Measurements from ENCODE around the gene BBX. TPM values are rescaled to one million over a fixed set of nuclear protein-coding genes. Genes with fewer than 3 reads are reported as not detected.
A peak's percentile ranks its signal among the peaks of the same experiment; 100 is the strongest.

Gene BBX
- total and polyA plus RNA-seq, 2 of the 4 experiments (the other 2 are of a cell fraction) = 13.6 to 107 TPM

- in situ Hi-C loops (cut with MboI; ENCODE audit: low sequenced_read_pairs) (loop anchor here (5.0 kb wide), 1 partner anchor 64 kb away; no protein-coding TSS in a partner anchor), intact Hi-C loops (cut with micrococcal nuclease) (loop anchor here (1.0 to 2.0 kb wide), 4 partner anchors 51 to 504 kb away; no protein-coding TSS in a partner anchor), dilution Hi-C loops (cut with HindIII; ENCODE audit: low sequenced_read_pairs, unreplicated experiment) (no loop called here)
- Histone ChIP-seq H3K4ac (ENCODE audit: low read depth, low read length) (no peak overlapping the region), H3K18ac (ENCODE audit: low read depth, low read length) (no peak overlapping the region), H2AFZ (replicated peaks; ENCODE audit: low read length, poor library complexity) (no peak overlapping the region), H3K27me3 (ENCODE audit: control insufficient read depth, insufficient read depth, low read length) (no peaks in the 10 kb centered on the region), H4K8ac (ENCODE audit: low read depth in 2 of 2, low read length in 2 of 2) (no peak overlapping the region), H4K5ac (ENCODE audit: low read depth, low read length) (no peak overlapping the region), H3K9ac (ENCODE audit: low read depth, low read length) (no peak overlapping the region), H2BK20ac (ENCODE audit: low read depth, low read length) (no peak overlapping the region), H3K4me2 (ENCODE audit: low read depth, low read length) (no peak overlapping the region), H3K4me3 (ENCODE audit: insufficient read depth, low read depth, low read length) (no peak overlapping the region), H3K14ac (replicated peaks; ENCODE audit: low read depth, low read length) (no peak overlapping the region), H3K4me1 (ENCODE audit: control insufficient read depth, insufficient read depth, low read length) (no peaks in the 10 kb centered on the region), H2AK5ac (ENCODE audit: low read depth, low read length) (no peak overlapping the region), H3K23ac (ENCODE audit: low read depth, low read length) (peak overlapping the region; percentile 65; the same call in 1 of the 2 replicates), H3K9me3 (ENCODE audit: control insufficient read depth, insufficient read depth, low read length) (no peaks in the 10 kb centered on the region), H2BK120ac (ENCODE audit: low read depth, low read length) (no peak overlapping the region), H2AK9ac (replicated peaks; ENCODE audit: low read depth, low read length, poor library complexity) (no peak overlapping the region), H2BK5ac (ENCODE audit: low read depth, low read length, poor library complexity, severe bottlenecking) (no peak overlapping the region), H3K36me3 (ENCODE audit: control insufficient read depth, insufficient read depth, low read length) (no peaks in the 10 kb centered on the region; the same call in 1 of the 2 replicates), H2BK15ac (ENCODE audit: low read depth, low read length) (no peak overlapping the region), H3K56ac (ENCODE audit: extremely low read depth, insufficient read depth, low read length) (no peak overlapping the region), H3K9me1 (ENCODE audit: insufficient read depth, low read length) (0 out of 2 replicates have a peak, but pooled peaks cover 2% of the 10 kb centered on the region), H3K79me1 (ENCODE audit: low read depth in 1 of 2, low read length in 2 of 2) (peaks cover 0 to 3% of the 10 kb centered on the region in 2 experiments; a peak in 1 of 4 replicates), H4K91ac (ENCODE audit: insufficient read depth, low read depth, low read length) (no peak overlapping the region), H3K27ac (ENCODE audit: insufficient read depth, low read length) (no peak overlapping the region), H4K20me1 (ENCODE audit: insufficient read depth, low read length) (peaks cover 2% of the 10 kb centered on the region; the same call in 1 of the 2 replicates)
- whole genome bisulfite sequencing, 2 experiments (ENCODE audit: extremely low coverage in 2 of 2, insufficient read length in 1 of 2) = 100% methylated on average over 1 to 2 of the region's 6 CpGs
- ChIA-PET CTCF (interaction anchor here (0.6 to 1.1 kb wide), 6 partner anchors 21 to 696 kb away, joined by 3 to 7 read pairs (median 4); no protein-coding TSS in a partner anchor), POLR2A (ENCODE audit: unreplicated experiment) (no interaction called here)
- DNase-seq (peak; percentile 45), ATAC-seq (ENCODE audit: low read depth) (0 out of 2 replicates have a peak, but pooled peaks have one; percentile 32)
- BruUV-seq (replicated peaks) = no TSS peak
- TF ChIP-seq CTCF (conservative IDR thresholded peaks at IDR 0.05; ENCODE audit: low read depth, low read length) (peak; percentile 67), RAD21 (IDR thresholded peaks at IDR 0.05; ENCODE audit: low read length) (peak; percentile 66), NFE2L2 (IDR thresholded peaks at IDR 0.05; ENCODE audit: low read depth, low read length) (no peak), CEBPB (IDR thresholded peaks at IDR 0.05; ENCODE audit: low read depth, low read length) (0 out of 2 replicates have a peak, but pooled peaks have one; percentile 3), SMC3 (IDR thresholded peaks at IDR 0.05; ENCODE audit: low read depth, low read length) (peak; percentile 58; the same call in 1 of the 2 replicates)
These were observed 218.5 kb downstream of the BBX start for GRCh38 chr3:107740992-107741896.

All from IMR-90 (cell line).